ENCODE measurements around the gene DLG1. TPM values are rescaled to one million over a fixed set of nuclear protein-coding genes. Genes with fewer than 3 reads are reported as not detected.

Gene DLG1
- total RNA-seq, 2 experiments from 2014 or later: 48.9 to 95.1 TPM

GRCh38 chr3:197270558-197271317 is 27.7 kb downstream of the DLG1 start:
- Histone ChIP-seq H4K20me1 (ENCODE audit: insufficient read depth, low read length) (peaks cover 31% of the 10 kb centered on the region), H3K4me1 (ENCODE audit: insufficient read depth, low read length, poor library complexity, severe bottlenecking) (no peaks in the 10 kb centered on the region), H2AFZ (ENCODE audit: low read length) (no peak overlapping the region), H3K79me2 (ENCODE audit: insufficient read depth, low read depth, low read length) (peaks cover 93% of the 10 kb centered on the region), H3K4me3 (ENCODE audit: low read depth, low read length, poor library complexity, severe bottlenecking) (no peak overlapping the region), H3K36me3 (ENCODE audit: insufficient read depth, low read length) (peaks cover 62% of the 10 kb centered on the region), H3K4me2 (ENCODE audit: low read length) (no peak overlapping the region), H3K27ac (ENCODE audit: low read depth, low read length, poor library complexity, severe bottlenecking) (no peak overlapping the region), H3K9me3 (ENCODE audit: low read length) (no peaks in the 10 kb centered on the region), H3K9me2 (ENCODE audit: insufficient read depth, low read length) (no peaks in the 10 kb centered on the region)
- DNase-seq (ENCODE audit: low spot score): no peak
- intact Hi-C loops (cut with micrococcal nuclease; ENCODE audit: unreplicated experiment): no loop called here
- BruUV-seq (replicated peaks): no TSS peak
- POLR2A ChIA-PET: no interaction called here
- CTCF ChIA-PET (ENCODE audit: unreplicated experiment): no interaction called here
- TF ChIP-seq EZH2phosphoT487 (IDR thresholded peaks at IDR 0.05; ENCODE audit: borderline replicate concordance, low read depth, low read length): no peak
- TF ChIP-seq, protein P1, sequence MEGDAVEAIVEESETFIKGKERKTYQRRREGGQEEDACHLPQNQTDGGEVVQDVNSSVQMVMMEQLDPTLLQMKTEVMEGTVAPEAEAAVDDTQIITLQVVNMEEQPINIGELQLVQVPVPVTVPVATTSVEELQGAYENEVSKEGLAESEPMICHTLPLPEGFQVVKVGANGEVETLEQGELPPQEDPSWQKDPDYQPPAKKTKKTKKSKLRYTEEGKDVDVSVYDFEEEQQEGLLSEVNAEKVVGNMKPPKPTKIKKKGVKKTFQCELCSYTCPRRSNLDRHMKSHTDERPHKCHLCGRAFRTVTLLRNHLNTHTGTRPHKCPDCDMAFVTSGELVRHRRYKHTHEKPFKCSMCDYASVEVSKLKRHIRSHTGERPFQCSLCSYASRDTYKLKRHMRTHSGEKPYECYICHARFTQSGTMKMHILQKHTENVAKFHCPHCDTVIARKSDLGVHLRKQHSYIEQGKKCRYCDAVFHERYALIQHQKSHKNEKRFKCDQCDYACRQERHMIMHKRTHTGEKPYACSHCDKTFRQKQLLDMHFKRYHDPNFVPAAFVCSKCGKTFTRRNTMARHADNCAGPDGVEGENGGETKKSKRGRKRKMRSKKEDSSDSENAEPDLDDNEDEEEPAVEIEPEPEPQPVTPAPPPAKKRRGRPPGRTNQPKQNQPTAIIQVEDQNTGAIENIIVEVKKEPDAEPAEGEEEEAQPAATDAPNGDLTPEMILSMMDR (conservative IDR thresholded peaks at IDR 0.05; ENCODE audit: low read length): no peak

GRCh38 chr3:197269024-197269423 is 29.4 kb downstream of the DLG1 start:
- Histone ChIP-seq H3K9me2 (ENCODE audit: insufficient read depth, low read length) (no peaks in the 10 kb centered on the region), H3K27ac (ENCODE audit: low read depth, low read length, poor library complexity, severe bottlenecking) (no peak overlapping the region), H3K9me3 (ENCODE audit: low read length) (no peaks in the 10 kb centered on the region), H3K4me1 (ENCODE audit: insufficient read depth, low read length, poor library complexity, severe bottlenecking) (no peaks in the 10 kb centered on the region), H3K4me2 (ENCODE audit: low read length) (no peak overlapping the region), H3K79me2 (ENCODE audit: insufficient read depth, low read depth, low read length) (peaks cover 86% of the 10 kb centered on the region), H2AFZ (ENCODE audit: low read length) (no peak overlapping the region), H3K4me3 (ENCODE audit: low read depth, low read length, poor library complexity, severe bottlenecking) (no peak overlapping the region), H4K20me1 (ENCODE audit: insufficient read depth, low read length) (peaks cover 31% of the 10 kb centered on the region), H3K36me3 (ENCODE audit: insufficient read depth, low read length) (peaks cover 61% of the 10 kb centered on the region)
- intact Hi-C loops (cut with micrococcal nuclease; ENCODE audit: unreplicated experiment): no loop called here
- POLR2A ChIA-PET: interaction anchor here (0.7 to 1.5 kb wide), 2 partner anchors 11 to 25 kb away, joined by 3 to 5 read pairs; no protein-coding TSS in a partner anchor
- TF ChIP-seq EZH2phosphoT487 (IDR thresholded peaks at IDR 0.05; ENCODE audit: borderline replicate concordance, low read depth, low read length): no peak
- TF ChIP-seq, protein P1 (conservative IDR thresholded peaks at IDR 0.05; ENCODE audit: low read length): no peak
- CTCF ChIA-PET (ENCODE audit: unreplicated experiment): no interaction called here
- no TSS peak for BruUV-seq (replicated peaks)
- DNase-seq (ENCODE audit: low spot score): no peak

- no peaks in the 10 kb centered on the region for H3K9me2 ChIP-seq (ENCODE audit: insufficient read depth, low read length)
- BruUV-seq (replicated peaks): no TSS peak
- POLR2A ChIA-PET: interaction anchor here (0.7 to 1.5 kb wide), 3 partner anchors 8 to 15 kb away, joined by 3 to 5 read pairs (median 3); no protein-coding TSS in a partner anchor
- CTCF ChIA-PET (ENCODE audit: unreplicated experiment): no interaction called here
- H3K4me1 ChIP-seq (ENCODE audit: insufficient read depth, low read length, poor library complexity, severe bottlenecking): no peaks in the 10 kb centered on the region
- H3K4me3 ChIP-seq (ENCODE audit: low read depth, low read length, poor library complexity, severe bottlenecking): no peak overlapping the region
- no peak overlapping the region for H3K27ac ChIP-seq (ENCODE audit: low read depth, low read length, poor library complexity, severe bottlenecking)
- H2AFZ ChIP-seq (ENCODE audit: low read length): no peak overlapping the region
- peaks cover 62% of the 10 kb centered on the region for H3K36me3 ChIP-seq (ENCODE audit: insufficient read depth, low read length)
- H3K9me3 ChIP-seq (ENCODE audit: low read length): no peaks in the 10 kb centered on the region
- intact Hi-C loops (cut with micrococcal nuclease; ENCODE audit: unreplicated experiment): no loop called here
- peaks cover 83% of the 10 kb centered on the region for H3K79me2 ChIP-seq (ENCODE audit: insufficient read depth, low read depth, low read length)
- H4K20me1 ChIP-seq (ENCODE audit: insufficient read depth, low read length): peaks cover 31% of the 10 kb centered on the region
- no peak for DNase-seq (ENCODE audit: low spot score)
- TF ChIP-seq EZH2phosphoT487 (IDR thresholded peaks at IDR 0.05; ENCODE audit: borderline replicate concordance, low read depth, low read length): no peak
- TF ChIP-seq, protein P1 (conservative IDR thresholded peaks at IDR 0.05; ENCODE audit: low read length): no peak
- no peak overlapping the region for H3K4me2 ChIP-seq (ENCODE audit: low read length)
Measured at GRCh38 chr3:197268294-197268693, 30.1 kb downstream of the DLG1 start.
